M059J (cell line): Measurements from ENCODE around the gene CNN3. TPM values are rescaled to one million over a fixed set of nuclear protein-coding genes. Genes with fewer than 3 reads are reported as not detected.

Experiments
- DNase-seq: peaks from one replicate; pipeline ENCODE4 v3.0.0-alpha.2; 2012; ENCODE audit warnings: low read depth
- total RNA-seq: library from RNA; depleted of rRNA; stranded (reverse); fragments of >200 nt; shearing (Covaris generic); gene quantifications from 2 replicates; pipeline ENCODE4 v1.2.3, GENCODE V29; 2014

CNN3 gene
- total RNA-seq, 1 experiment from 2014 or later, result 364 TPM

DNA sequence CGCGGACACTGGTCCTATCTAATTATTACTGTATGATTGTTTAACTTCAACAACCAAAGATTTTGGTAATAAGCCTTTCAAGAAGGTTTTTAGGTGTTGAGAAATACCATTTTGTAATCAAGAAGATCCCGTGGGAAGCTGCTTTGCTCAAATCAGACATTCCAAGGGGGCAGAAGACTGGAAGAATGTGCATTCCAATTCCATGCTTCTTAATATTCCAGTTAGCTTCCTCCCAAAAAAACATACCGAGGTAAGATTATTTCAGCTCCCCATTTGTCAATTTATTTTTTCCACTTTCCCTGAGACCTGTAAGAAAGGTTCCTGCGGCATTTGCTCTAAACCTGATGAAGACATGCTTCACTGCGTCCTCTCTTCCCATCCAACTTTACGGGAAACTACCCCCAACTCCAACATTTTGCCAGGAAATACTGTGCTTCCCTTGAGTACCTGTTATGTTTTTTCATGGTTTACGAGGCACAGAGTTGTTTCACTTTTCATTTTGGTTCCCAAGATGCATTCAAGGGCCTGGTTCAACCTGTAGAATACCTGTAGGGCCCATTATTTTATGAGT is 4.1 kb downstream of the CNN3 start:
- DNase-seq, result peak; percentile 66

DNA sequence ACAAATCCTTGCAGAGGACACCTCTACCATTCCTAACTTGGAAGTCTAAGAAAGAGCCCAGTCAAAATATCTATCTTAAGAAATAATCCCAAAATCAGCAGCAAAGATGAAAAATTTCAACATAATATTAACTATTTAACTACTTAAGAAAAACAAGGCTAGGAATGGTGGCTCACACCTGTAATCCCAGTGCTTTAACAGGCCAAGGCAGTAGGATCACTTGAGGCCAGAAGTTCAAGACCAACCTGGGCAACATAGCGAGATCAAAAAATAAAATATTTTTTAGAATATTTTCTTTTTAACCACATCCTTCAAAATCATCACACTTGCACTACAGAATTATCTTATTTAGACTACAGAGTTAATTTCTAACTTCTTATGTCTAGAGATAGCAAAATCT is 4.9 kb downstream of the CNN3 start:
- DNase-seq, result no peak

DNA sequence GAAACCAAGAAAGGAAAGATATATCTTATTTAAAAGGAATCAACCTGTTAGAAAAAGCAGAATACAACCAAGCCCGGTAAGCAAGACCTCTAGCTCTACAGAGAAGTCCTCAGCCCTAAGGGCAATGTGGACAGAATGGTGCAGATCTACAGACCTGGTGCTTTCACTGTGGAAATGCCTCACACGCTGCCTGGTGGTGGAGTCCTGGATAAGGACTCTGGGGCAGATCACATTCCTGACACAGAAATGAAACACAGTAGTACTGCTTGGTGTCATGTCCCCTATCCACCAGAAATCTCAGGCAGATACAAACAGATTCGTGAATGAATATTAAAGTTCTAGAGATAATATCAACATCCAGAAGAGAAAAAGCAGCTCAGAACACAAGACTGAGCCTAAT is 6.8 kb downstream of the CNN3 start:
- peak; percentile 30 for DNase-seq

DNA sequence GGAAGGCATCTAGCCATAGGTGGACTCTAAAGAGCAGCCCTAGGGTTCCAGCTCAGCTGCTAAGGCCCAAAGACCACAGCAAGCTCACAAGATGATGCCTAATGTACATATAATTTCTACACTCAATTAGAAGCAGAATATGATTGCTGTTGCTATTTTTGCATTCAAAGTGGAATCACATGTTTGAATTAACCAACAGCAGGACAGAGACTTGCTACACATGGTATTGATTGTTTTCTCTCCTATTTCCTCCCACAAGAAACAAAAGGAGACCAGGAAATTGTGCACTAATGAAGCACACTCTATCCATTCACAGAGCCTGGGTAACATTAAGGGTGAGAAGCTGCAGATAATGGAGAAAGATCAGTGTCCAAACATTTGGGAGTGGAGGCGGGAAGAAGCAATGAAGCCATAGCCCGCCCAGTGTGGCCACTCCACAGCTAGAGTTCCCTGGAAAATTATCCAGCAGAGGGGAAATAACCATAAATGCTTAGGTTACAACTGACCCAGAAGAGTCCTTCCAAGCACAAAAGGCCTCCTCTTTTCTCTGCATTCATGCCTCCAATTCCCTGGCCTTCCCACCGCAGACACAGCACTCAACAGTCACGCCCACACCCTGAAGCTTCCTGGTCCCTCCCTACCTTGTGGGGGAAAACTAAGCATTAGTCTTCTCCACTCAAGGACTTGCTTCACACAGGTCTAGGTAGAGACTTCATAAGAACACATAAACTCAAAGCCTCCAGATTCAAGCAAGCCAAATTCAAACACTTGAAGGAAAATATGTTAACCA is 7.5 kb downstream of the CNN3 start:
- DNase-seq, result no peak

DNA sequence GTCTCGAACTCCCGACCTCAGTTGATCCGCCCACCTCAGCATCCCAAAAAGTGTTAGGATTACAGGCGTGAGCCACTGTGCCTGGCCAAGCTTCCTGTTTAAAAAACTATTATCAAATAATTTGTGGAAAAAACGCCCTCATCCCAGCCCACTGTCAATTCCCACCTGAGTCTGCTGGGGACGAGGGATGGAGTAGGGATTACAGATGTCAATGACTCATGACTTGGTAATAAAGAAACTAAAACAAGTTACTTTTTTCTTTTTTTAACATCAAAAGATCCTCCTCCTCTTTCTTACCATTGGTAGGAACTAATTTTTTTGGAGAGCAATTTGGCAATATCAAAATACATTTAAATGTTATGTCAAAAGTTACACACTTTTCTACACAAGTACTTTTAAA is 9.7 kb downstream of the CNN3 start:
- peak; percentile 39 for DNase-seq

DNA sequence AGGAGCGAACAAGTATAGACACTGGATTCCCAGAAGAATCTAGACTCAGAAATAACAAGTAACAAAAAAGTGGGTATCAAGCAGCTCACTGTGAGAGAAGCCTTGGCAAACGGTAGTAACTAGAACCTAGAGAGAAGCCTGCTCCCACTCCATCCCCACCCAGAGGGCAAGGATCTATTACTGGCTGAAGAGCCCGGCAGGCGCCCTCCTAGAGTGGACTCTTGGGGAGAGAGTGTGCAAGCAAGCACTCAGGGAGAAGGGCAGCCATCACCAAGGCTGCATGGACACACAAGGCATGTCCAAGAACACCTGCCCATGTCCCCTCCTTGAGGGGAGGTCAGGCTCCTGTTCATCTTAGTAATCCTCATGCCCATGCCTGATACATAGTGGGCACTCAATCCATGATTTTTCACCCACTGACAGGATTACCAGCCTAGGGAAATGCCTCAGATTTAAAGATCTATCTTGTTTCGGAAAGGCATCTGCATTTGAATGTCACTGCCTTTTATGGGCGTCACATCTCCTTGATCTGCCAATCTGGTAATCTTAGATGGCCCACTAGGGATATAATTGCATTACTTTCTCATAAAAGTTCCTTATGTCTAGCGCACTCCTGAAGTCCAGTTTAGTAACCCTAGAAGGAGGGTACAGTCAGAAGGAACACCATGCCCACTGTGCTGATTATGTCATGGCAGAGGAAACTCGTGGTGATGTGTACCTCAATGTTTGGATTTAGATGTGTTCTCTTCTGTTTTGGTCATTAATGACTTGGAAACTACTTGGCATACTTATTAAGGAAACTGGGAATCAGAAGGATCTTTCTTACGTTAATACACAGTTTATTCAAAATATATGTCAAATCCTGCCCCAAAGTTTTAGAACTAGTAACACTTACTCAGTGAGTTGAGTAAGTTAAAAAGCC is 14.4 kb downstream of the CNN3 start:
- DNase-seq, result peak; percentile 30

DNA sequence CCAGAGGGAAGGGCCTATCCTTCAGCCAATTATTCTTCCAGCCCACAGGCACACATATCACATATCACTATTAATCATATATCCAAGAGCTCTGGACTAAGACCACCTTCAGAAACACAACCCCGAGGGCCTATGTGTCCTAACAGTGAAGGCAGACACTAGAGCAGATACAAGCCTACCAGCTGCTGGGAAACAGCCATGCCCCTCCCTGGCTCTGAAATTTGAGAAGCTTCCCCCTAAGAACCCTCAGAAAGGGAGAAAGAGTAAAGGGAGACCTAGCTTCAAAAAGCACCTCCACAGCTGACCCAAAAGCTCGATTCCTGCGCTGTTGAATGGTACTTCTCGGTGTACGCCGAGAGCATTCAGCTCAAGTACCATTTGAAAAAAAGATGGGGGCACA is 17.4 kb downstream of the CNN3 start:
- no peak for DNase-seq

DNA sequence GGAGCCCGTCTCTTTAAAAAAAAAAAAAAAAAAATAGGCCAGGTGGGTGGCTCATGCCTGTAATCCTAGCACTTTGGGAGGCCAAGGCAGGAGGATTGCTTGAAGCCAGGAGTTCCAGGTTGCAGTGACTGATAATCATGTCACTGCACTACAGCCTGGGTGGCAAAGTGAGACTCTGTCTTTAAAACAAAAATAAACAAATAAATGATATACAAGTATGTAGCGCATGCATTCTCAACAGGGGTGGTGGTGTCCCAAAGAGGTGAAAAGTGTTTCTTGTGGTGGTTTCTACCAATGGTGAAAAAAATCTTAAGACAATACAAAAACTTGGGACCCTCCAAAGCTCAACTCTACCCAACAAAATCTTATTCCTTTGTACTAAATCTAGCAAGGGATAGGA is 17.9 kb downstream of the CNN3 start:
- DNase-seq, result no peak

DNA sequence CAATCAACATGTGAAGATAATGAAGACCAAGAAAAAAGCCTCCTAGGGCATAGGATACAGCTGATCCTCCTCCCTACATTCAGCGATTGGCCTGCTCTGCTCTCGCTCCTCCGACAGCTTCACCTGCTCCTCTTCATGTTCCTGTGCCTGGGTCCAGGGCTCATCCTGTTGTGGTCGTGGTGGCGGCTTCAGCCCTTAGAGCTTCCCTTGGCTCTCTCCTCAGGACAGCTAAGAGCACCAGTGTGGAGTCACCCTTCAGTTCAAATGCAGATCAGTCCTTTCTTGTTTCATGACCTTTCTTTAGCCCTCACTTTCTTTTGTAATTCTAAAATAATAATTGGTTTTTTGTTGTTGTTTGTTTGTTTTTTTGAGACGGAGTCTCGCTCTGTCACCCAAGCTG is 18.7 kb downstream of the CNN3 start:
- DNase-seq, result no peak

DNA sequence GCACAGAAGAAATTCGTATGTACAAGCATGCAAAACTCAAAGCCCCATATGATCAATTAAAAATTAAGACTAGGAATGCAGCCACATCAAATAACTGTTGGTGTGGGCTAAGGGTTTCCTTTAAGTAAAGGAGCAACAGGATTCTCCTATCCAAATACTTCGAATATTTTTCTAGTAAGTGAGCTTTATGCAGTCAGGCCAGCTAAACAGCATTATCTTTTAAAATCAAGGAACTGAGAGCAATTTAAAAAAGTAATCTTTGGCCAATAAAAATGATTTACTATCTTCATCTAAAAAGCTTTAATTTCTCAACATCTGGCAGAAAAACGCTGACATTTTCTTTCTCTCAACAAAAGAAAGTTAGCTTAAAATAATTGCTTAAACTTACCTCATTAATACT is 19.8 kb downstream of the CNN3 start:
- DNase-seq, result no peak

DNA sequence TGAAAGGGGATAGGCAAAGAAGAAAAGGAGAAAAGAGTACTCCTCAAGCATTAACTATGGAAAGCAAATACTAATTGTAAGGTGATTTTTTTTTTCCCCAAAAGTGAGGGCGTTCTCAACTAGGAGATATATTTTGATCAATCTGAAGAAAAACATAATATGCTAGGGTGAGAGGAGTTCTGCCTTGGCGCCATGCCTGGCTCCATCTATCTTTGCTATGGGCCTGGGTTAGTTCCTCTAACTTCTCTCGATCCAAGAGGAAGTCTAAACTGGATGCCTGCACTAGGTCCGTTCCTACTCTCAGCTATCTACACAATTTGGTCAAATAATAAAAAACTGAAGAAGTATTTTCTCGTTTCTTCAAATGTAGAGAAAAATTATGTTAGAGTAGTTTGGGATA is 20.5 kb downstream of the CNN3 start:
- DNase-seq, result no peak

DNA sequence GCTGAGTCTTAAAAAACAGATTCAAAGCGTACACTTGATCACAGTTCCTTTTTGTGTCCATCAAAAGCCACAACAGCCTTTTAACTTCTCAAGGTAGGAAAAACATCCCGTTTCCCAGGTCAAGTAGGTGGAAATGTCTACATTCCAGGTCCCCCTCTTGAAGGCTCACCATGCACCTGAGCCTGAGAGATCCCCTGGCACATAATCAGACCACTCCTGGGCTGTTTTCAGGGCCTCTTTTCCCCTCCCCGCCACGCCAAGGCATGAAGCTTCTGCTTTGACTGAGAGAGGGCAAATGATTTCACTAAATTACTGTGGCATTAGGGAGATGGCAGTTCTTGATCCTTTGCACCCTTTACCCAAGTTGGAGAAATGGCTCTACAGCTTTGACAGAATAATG is 21.7 kb downstream of the CNN3 start:
- DNase-seq, result no peak

DNA sequence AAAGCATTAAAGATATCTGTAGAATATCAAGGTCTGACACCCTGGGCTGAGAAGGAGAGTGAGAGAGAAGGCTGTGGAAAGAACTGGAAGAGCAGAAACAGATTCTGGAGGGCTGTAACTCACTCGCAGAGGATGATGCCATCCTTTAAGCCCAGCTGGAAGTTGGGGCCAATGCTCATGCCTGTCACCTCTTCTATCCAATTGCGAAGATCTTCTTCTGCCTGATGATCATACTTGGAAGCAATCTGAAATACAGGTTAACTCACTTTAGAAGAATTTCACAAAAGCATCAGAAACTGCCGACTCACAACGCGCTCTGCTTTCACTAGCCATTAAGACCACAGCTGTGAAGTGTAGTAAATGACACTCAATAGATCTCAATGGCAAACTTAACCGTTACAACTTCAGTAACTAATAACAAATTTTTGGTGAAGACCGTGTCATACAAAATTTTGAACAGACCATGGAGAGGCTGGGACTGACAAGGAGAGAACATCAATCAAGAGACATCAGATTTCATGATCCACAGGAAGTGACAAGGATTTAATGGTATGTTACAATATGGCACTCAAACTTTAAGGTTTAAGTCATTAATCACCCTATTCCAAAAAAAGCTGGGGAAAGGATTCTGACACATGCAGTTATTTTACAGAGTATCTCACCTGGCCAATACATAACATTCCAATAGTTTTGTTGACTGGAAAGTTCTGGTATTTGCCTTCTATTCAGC is 23.5 kb downstream of the CNN3 start:
- peak; percentile 31 for DNase-seq

DNA sequence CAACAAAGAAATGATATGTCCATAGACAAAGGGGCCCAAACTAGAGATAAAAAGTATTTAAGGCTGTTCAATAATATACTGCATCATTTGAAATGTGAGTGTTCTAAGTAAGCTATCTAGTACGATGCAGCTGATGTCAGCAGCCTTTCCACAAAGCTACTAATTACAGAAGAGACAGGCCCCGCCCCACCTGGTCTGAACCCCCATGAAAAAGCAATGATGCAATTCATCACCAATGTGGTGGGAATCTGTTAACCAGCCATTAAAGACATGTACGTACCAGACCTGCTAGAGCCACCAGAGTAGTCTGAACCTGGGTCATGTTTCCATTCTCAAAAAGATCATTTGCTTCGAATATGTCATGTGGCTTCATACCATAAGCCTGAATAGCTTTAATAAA is 25.1 kb downstream of the CNN3 start:
- DNase-seq, result no peak

DNA sequence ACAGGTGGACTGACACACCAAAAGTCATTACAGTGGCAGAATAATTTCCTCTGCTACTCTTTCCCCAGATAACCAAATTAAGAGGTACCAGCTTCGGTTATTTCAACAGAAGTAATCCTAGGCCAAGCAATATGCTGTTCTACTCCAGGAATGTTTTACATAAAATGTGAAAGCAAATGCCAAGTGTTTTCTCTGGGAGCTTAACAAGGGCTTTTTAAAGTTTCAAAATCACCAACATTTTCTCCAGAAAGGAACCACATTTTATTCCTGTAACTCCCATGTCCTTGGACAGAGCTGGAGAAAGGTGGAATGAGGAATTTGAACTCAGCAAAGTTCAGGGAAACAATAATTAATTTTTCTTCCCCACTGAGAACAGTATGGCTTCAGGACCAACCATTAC is 27.2 kb downstream of the CNN3 start:
- no peak for DNase-seq

DNA sequence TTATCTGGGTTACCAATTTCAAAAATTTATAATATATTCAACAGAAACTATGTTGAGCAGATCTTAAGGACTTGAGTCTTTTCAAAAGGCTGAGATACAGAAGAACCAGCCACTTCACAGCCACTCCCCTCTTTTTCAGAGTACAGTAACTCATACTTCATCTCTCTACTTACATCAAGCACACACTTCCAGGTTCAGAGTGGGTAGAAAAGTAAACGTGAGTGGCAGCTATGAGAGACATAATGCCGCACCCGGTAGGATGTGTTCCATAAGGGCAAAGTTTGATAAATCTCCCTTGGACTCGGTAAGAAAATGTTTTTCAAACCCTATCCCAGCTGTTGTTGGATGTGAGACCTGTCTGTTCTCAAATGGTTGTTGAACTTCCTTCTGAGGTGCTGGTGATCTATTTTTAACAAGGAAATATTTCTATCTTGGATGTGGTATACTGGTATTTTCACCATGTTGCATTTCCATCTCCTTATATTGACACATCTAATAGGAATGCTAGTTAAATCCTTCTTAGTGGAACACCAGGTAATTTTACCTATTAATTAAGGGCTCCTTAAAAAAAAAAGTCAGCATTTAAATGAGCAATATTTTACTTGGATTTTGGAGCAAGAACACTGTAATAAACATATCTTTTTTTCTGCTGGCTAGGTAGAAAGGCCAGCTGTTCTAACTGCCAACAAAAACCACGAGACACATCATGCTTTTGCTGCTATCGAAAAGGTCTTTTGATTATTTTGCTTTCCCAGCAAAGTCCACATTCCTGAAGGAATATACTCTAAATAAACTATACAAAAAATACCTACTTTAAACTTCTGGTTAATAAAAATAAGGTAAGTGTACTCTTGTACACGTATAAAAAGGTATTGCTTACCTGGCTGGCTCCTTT is 28.2 kb downstream of the CNN3 start:
- DNase-seq, result peak; percentile 24

DNA sequence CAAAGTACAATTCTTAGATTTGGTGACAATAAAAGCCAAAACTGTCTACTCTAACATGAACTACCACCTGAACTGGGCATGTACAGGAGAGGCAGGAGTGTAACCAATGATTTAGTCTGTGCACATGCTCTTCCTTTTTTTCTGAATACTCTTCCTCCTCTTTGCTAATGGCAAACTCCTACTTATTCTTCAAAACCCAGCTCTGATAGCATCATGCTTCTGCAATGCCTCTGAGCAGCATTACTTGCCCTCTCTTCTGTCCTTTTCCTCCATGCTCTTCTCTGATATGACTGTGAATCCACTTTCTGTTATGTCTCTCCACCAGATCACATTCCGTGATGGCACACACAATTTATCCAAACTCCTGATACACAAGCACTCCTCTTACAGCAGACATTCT is 31.4 kb downstream of the CNN3 start:
- no peak for DNase-seq

DNA sequence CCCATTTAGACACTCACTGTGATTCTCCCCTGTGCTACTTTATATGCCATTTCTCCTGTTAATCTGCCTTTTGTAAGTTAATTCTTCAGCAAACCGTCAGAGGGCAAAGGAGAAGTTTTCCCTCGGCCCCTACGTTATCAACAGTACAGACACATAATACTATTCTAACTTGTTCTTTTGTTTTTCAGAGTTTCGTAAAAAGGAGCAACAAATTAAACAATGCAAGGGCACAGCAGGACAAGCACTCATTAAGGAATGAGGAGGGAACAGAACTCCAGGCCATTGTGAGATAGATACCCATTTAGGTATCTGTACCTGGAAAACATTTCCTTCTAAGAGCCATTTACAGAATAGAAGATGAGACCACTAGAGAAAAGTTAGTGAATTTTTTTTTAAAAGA is 32.3 kb downstream of the CNN3 start:
- DNase-seq, result no peak

DNA sequence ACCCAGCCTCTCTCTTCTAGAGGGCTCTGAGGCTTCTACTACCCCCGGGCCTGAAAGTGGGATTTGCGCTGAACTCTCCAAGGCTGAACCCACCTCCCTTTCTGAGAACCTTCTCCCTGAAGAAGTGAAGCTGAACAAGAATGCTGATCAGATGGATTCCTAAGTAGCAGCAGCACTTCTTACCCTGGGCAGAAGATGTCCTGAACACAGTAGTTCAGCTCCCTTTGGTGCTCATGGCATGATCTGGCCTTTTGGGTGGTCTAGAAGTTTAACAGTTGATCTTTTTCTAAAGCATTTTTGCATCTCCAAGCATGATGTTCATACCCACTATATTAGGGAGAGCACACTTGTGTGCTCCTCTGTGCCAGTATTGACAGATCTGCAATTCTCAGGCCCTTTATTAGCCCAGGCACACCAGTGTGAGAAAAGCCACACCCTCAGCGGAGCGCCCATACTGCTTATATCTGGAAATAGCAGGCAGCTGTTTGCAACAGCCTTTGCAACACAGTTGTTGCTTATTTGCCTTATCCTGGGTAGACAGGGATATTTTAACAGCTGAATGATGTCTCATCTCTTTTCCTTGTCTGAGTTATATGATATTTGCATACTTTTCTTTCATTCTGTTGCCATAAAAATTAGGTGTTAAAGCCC is 34.2 kb downstream of the CNN3 start:
- no peak for DNase-seq

DNA sequence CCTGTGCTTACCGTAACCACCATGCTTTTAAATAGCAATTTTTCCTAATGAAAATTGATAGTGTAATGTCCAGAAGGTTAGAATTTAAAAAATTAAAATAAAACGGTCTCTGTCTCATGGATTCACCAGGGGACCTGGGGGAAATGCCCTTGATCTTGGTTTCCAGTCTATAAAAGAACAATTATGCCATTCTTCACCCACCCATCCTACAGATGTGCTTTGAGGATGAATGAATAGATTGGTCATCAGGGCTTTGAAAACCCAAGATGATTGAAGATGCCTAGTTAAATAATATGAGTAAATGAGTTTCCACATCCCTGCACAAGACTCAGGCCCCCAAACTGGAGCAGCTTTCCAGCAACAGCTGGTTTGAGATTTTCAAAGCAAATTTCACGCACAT is 38.7 kb downstream of the CNN3 start:
- DNase-seq, result no peak
